Natural killer cell (primary cell): Measurements from ENCODE around the gene RAD9B. TPM values are rescaled to one million over a fixed set of nuclear protein-coding genes. Genes with fewer than 3 reads are reported as not detected.

ENCODE experiments used
- ATAC-seq, 3 donors: fragments of 150-1000 bp in 2 of 3; fragments of 200-7000 bp in 1 of 3; cut with Tn5 transposase; 1 replicate in 1 of 3; 2 replicates in 2 of 3; pipeline ENCODE4 v1.10.0; 2021; ENCODE audit warnings: mild to moderate bottlenecking in 2 of 3, moderate library complexity in 2 of 3
- DNase-seq, 2 donors: peaks; one replicate each; pipeline versions ENCODE4 v3.0.0 to v3.0.0-alpha.2; 2013 to 2021; ENCODE audit warnings: mixed read lengths in 1 of 2
- H3K27ac ChIP-seq: one replicate; pipeline ENCODE4 v1.5.1; 2013; ENCODE audit warnings: mild to moderate bottlenecking, low read length
- H3K27me3 ChIP-seq: one replicate; pipeline ENCODE4 v1.6.1; 2013; ENCODE audit warnings: low read length; ENCODE audit not compliant: control insufficient read depth, insufficient read depth
- H3K36me3 ChIP-seq: one replicate; pipeline ENCODE4 v1.6.1; 2013; ENCODE audit warnings: low read length; ENCODE audit not compliant: control insufficient read depth, insufficient read depth
- H3K4me1 ChIP-seq: one replicate; pipeline ENCODE4 v1.6.1; 2013; ENCODE audit warnings: low read length; ENCODE audit not compliant: control insufficient read depth, insufficient read depth
- H3K4me3 ChIP-seq: one replicate; pipeline ENCODE4 v1.5.1; 2013; ENCODE audit warnings: low read length
- H3K9me3 ChIP-seq: one replicate; pipeline ENCODE4 v1.6.1; 2013; ENCODE audit warnings: low read length; ENCODE audit not compliant: control insufficient read depth, insufficient read depth
- H3K27ac Mint-ChIP-seq, 2 donors: one replicate each; pipeline ENCODE4 v1.8.0; 2022; ENCODE audit warnings: mild to moderate bottlenecking in 2 of 2, mixed read lengths in 2 of 2, moderate library complexity in 1 of 2
- H3K27me3 Mint-ChIP-seq, 2 donors: one replicate each; pipeline ENCODE4 v1.8.0; 2022; ENCODE audit warnings: low read depth in 2 of 2, mixed read lengths in 2 of 2
- H3K36me3 Mint-ChIP-seq: one replicate; pipeline ENCODE4 v1.8.0; 2022; ENCODE audit warnings: mixed read lengths
- H3K4me1 Mint-ChIP-seq, 2 donors: one replicate each; pipeline ENCODE4 v1.8.0; 2022; ENCODE audit warnings: mixed read lengths in 2 of 2
- H3K4me3 Mint-ChIP-seq: one replicate; pipeline ENCODE4 v1.8.0; 2022; ENCODE audit warnings: mild to moderate bottlenecking, moderate library complexity, mixed read lengths
- H3K9me3 Mint-ChIP-seq, 2 donors: one replicate each; pipeline ENCODE4 v1.8.0; 2022; ENCODE audit warnings: mixed read lengths in 2 of 2
- CTCF ChIP-seq: fragments of 200-600 bp; IDR thresholded peaks from one replicate; pipeline ENCODE4 v1.8.0; 2022; ENCODE audit warnings: antibody characterized with exemption
- WGBS: methylation state at CpG from one replicate; pipeline ENCODE4 v1.1.7; 2013; ENCODE audit warnings: missing lambda C conversion rate; ENCODE audit not compliant: insufficient coverage; 5-methylcytosine and 5-hydroxymethylcytosine counted together
- intact Hi-C: fragments of 100-400 bp; cut with micrococcal nuclease; formaldehyde crosslinking; loops from one replicate; pipeline ENCODE4 v1.14.2; 2022
- total RNA-seq, 4 donors: library from RNA; stranded (reverse); fragments of 120-200 nt in 1 of 4; gene quantifications; one replicate each; pipeline versions ENCODE4 v1.2.3 to v1.2.4, GENCODE V29; 2013 to 2022

Gene RAD9B
- total RNA-seq, 3 donors from 2014 or later (not counting 1 experiment from before 2014, with no cell fraction given) = 0.18 to 1.8 (median 0.91) TPM

DNA sequence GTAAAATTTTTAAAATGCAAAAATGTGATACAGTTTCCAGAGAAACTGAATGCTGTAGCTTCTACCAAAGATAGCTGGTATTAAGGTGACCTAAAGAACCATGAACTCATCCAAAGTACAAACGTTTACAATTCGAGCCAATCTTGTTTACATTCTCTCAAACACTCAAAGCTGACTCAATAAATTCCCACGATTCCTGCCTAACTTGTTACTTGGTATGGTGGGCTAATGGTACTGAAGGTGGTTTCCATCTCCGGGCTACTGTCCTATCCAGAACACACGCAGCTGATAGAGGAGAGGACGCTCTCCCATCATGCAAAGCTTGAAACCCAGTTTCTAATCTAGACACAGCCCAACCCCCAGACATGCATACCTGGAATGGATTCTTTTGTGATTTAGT is 31.5 kb downstream of the RAD9B start:
- intact Hi-C loops = no loop called here
- H3K36me3 ChIP-seq = peaks cover 33% of the 10 kb centered on the region
- no peak overlapping the region for H3K27ac ChIP-seq
- no peak overlapping the region for H3K4me3 Mint-ChIP-seq
- 86% methylated on average over 5 of the region's 6 CpGs for WGBS
- TF ChIP-seq CTCF = no peak
- DNase-seq (no peak), ATAC-seq (no peak)
- H3K9me3 Mint-ChIP-seq = no peaks in the 10 kb centered on the region
- H3K4me3 ChIP-seq = no peak overlapping the region
- no peaks in the 10 kb centered on the region for H3K36me3 Mint-ChIP-seq
- no peak overlapping the region for H3K27ac Mint-ChIP-seq
- no peaks in the 10 kb centered on the region for H3K27me3 Mint-ChIP-seq
- peaks cover under 1 to 5% of the 10 kb centered on the region in 2 donors for H3K4me1 Mint-ChIP-seq
- H3K4me1 ChIP-seq = no peaks in the 10 kb centered on the region
- no peaks in the 10 kb centered on the region for H3K9me3 ChIP-seq
- H3K27me3 ChIP-seq = no peaks in the 10 kb centered on the region

DNA sequence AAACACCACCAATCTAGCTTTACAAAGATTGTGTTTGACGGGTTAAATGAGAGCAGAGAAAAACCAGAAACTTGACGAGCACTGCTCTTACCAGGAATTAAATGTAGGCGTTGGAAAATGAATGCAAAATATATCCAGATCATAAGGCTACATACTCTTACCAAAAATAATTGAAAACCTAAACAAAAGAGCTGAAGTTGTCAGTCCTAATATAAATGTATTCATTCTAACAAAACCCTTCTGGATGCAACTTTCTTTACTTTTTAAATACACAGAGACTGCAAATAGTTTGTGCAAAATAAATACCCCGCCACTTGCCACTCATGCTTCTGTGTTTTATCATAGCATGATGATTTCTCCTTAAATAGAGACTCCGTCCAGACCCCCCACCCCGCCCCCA is 32.7 kb downstream of the RAD9B start:
- H3K4me3 Mint-ChIP-seq = no peak overlapping the region
- H3K4me1 Mint-ChIP-seq = peaks cover 6 to 8% of the 10 kb centered on the region in 2 donors
- H3K27me3 Mint-ChIP-seq = no peaks in the 10 kb centered on the region
- Histone ChIP-seq H3K4me3 (no peak overlapping the region), H3K27ac (no peak overlapping the region), H3K4me1 (no peaks in the 10 kb centered on the region), H3K36me3 (peaks cover 44% of the 10 kb centered on the region), H3K9me3 (no peaks in the 10 kb centered on the region), H3K27me3 (no peaks in the 10 kb centered on the region)
- no peaks in the 10 kb centered on the region for H3K36me3 Mint-ChIP-seq
- 86% methylated on average over 3 of the region's 6 CpGs for WGBS
- H3K27ac Mint-ChIP-seq = no peak overlapping the region
- ATAC-seq (no peak), DNase-seq (no peak)
- intact Hi-C loops = no loop called here
- H3K9me3 Mint-ChIP-seq = no peaks in the 10 kb centered on the region
- TF ChIP-seq CTCF = no peak

- no peak overlapping the region for H3K4me3 Mint-ChIP-seq
- Histone ChIP-seq H3K9me3 (no peaks in the 10 kb centered on the region), H3K4me3 (no peak overlapping the region), H3K36me3 (peaks cover 44% of the 10 kb centered on the region), H3K4me1 (no peaks in the 10 kb centered on the region), H3K27me3 (no peaks in the 10 kb centered on the region), H3K27ac (no peak overlapping the region)
- H3K36me3 Mint-ChIP-seq = no peaks in the 10 kb centered on the region
- peaks cover 6 to 8% of the 10 kb centered on the region in 2 donors for H3K4me1 Mint-ChIP-seq
- DNase-seq = no peak
- TF ChIP-seq CTCF = no peak
- no peaks in the 10 kb centered on the region for H3K27me3 Mint-ChIP-seq
- peak overlapping the region in 1 of 2 donors; percentile 2 for H3K27ac Mint-ChIP-seq
- 96% methylated on average over 3 of the region's 4 CpGs for WGBS
- H3K9me3 Mint-ChIP-seq = no peaks in the 10 kb centered on the region
- intact Hi-C loops = no loop called here
- no peak for ATAC-seq
Measured at GRCh38 chr12:110536834-110537604, 34.9 kb downstream of the RAD9B start.
